Measurements from ENCODE around the gene KPNA4. TPM values are rescaled to one million over a fixed set of nuclear protein-coding genes. Genes with fewer than 3 reads are reported as not detected.

KPNA4 gene
- total RNA-seq, 1 donor from 2014 or later: 60.5 TPM

DNA sequence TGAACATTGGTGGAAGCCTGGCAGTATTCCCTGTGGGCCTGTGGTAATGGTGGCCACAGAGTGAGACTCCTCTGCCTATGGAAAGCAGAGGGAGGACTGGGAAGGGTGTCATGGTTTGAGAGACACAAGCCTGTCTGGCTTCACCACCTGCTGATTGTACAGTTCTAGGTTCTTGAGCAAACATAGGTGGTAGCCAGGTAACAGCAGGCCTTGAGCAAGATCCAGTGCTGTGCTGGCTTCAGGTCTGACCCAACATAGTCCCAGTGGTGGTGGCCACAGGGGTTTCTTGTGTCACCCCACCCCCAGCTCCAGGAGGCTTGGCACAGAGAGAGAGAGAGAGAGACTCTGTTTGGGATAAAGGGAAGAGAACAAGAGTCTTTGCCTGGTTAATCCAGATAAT lies 22.7 kb upstream of the KPNA4 start:
- H3K9me3 Mint-ChIP-seq: peaks cover 6% of the 10 kb centered on the region
- H3K36me3 Mint-ChIP-seq: no peaks in the 10 kb centered on the region
- H3K4me1 Mint-ChIP-seq (ENCODE audit: unreplicated experiment): no peaks in the 10 kb centered on the region
- peaks cover 5% of the 10 kb centered on the region for H3K27me3 Mint-ChIP-seq
- TF ChIP-seq CTCF (conservative IDR thresholded peaks at IDR 0.05): no peak
- DNase-seq (ENCODE audit: extremely low spot score, unreplicated experiment): no peak
- no peak overlapping the region for H3K27ac Mint-ChIP-seq
- H3K4me3 Mint-ChIP-seq: no peak overlapping the region

GRCh38 chr3:160587105-160587504 lies 21.7 kb upstream of the KPNA4 start:
- no peak for TF ChIP-seq CTCF (conservative IDR thresholded peaks at IDR 0.05)
- H3K4me1 Mint-ChIP-seq (ENCODE audit: unreplicated experiment): no peaks in the 10 kb centered on the region
- peaks cover 6% of the 10 kb centered on the region for H3K9me3 Mint-ChIP-seq
- H3K27ac Mint-ChIP-seq: no peak overlapping the region
- DNase-seq (ENCODE audit: extremely low spot score, unreplicated experiment): no peak
- peaks cover 5% of the 10 kb centered on the region for H3K27me3 Mint-ChIP-seq
- no peaks in the 10 kb centered on the region for H3K36me3 Mint-ChIP-seq
- no peak overlapping the region for H3K4me3 Mint-ChIP-seq

GRCh38 chr3:160586679-160587078 lies 21.3 kb upstream of the KPNA4 start:
- TF ChIP-seq CTCF (conservative IDR thresholded peaks at IDR 0.05): no peak
- Mint-ChIP-seq H3K27ac (no peak overlapping the region), H3K27me3 (peaks cover 5% of the 10 kb centered on the region), H3K4me1 (ENCODE audit: unreplicated experiment) (no peaks in the 10 kb centered on the region), H3K4me3 (no peak overlapping the region), H3K36me3 (no peaks in the 10 kb centered on the region), H3K9me3 (peaks cover 9% of the 10 kb centered on the region)
- DNase-seq (ENCODE audit: extremely low spot score, unreplicated experiment): no peak

DNA sequence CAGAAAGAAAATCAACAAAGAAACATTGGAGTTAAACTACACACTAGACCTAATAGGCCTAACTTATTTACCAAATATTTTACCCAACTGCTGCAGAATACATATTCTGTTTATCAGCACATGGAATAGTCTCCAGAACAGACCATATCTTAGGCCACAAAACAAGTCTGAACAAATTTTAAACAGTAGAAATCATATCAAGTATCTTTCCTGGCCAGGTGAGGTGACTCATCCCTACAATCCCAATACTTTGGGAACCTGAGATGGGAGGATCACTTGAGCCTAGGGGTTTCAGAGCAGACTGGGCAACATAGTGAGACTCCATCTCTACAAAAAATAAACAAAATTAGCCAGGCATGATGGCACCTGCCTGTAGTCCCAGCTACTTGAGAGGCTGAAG lies 18.1 kb upstream of the KPNA4 start:
- Mint-ChIP-seq H3K4me3 (no peak overlapping the region), H3K9me3 (peaks cover 6% of the 10 kb centered on the region), H3K27me3 (no peaks in the 10 kb centered on the region), H3K36me3 (no peaks in the 10 kb centered on the region), H3K27ac (no peak overlapping the region), H3K4me1 (ENCODE audit: unreplicated experiment) (no peaks in the 10 kb centered on the region)
- TF ChIP-seq CTCF (conservative IDR thresholded peaks at IDR 0.05): no peak
- DNase-seq (ENCODE audit: extremely low spot score, unreplicated experiment): no peak

GRCh38 chr3:160580938-160581337 lies 15.6 kb upstream of the KPNA4 start:
- Mint-ChIP-seq H3K9me3 (peaks cover 6% of the 10 kb centered on the region), H3K36me3 (no peaks in the 10 kb centered on the region), H3K4me1 (ENCODE audit: unreplicated experiment) (no peaks in the 10 kb centered on the region), H3K27me3 (no peaks in the 10 kb centered on the region), H3K27ac (no peak overlapping the region), H3K4me3 (no peak overlapping the region)
- DNase-seq (ENCODE audit: extremely low spot score, unreplicated experiment): no peak
- no peak for TF ChIP-seq CTCF (conservative IDR thresholded peaks at IDR 0.05)

DNA sequence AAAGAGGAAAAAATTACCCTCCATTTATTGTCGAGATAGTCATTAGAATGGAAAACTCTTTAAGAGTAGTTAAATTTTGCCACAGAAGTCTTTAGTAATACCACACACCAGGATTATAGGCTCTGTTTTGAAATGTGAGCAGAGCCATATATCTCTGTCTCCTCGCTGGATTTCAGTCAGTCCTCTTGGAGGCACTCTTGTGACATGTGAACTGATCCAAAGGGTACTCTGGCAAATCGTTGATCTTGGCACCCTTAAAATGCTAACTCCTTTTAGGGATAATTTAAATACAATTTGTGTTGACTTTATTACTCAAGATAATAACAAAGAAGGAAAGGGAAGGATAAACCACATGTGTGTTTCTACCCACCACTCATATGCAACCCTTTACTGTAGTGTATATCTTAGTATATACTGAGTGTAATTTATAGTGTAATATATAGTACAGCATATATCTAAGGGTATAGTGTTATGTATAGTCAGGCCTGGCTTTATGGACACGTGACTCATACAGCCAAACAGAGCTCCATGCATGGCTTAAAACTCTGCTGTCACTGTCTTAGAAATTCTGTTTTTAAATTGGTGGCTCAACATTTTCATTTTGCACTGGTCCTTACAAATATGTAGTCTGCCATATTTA lies 12.3 kb upstream of the KPNA4 start:
- no peak for DNase-seq (ENCODE audit: extremely low spot score, unreplicated experiment)
- no peak overlapping the region for H3K4me3 Mint-ChIP-seq
- H3K36me3 Mint-ChIP-seq: peaks cover 7% of the 10 kb centered on the region
- peaks cover 6% of the 10 kb centered on the region for H3K9me3 Mint-ChIP-seq
- no peaks in the 10 kb centered on the region for H3K4me1 Mint-ChIP-seq (ENCODE audit: unreplicated experiment)
- TF ChIP-seq CTCF (conservative IDR thresholded peaks at IDR 0.05): no peak
- no peak overlapping the region for H3K27ac Mint-ChIP-seq
- no peaks in the 10 kb centered on the region for H3K27me3 Mint-ChIP-seq
